ENCODE results near the gene RUFY1. TPM values are rescaled to one million over a fixed set of nuclear protein-coding genes. Genes with fewer than 3 reads are reported as not detected.
A peak's percentile ranks its signal among the peaks of the same experiment; 100 is the strongest.

Gene RUFY1
- total and polyA plus RNA-seq, 2 of the 13 experiments (the other 11 are each of a cell fraction or from before 2014, with no cell fraction given): 19.9 to 31.9 TPM

- TF ChIP-seq ZFP91 (CRISPR knock-in tag; IDR thresholded peaks at IDR 0.05; ENCODE audit: borderline replicate concordance) (peak; percentile 63), THAP11 (CRISPR knock-in tag; IDR thresholded peaks at IDR 0.05) (peak; percentile 78), PAWR (CRISPR knock-in tag; IDR thresholded peaks at IDR 0.05; ENCODE audit: borderline replicate concordance) (no peak), YEATS2 (CRISPR knock-in tag; IDR thresholded peaks at IDR 0.05; ENCODE audit: borderline replicate concordance) (peak; percentile 84), KLF13 (CRISPR knock-in tag; IDR thresholded peaks at IDR 0.05) (peak; percentile 38; the same call in 1 of the 2 replicates), ZNF619 (CRISPR knock-in tag; IDR thresholded peaks at IDR 0.05) (peak; percentile 49), MBD4 (IDR thresholded peaks at IDR 0.05; ENCODE audit: borderline replicate concordance, low read length) (no peak), ZNF337 (CRISPR knock-in tag; IDR thresholded peaks at IDR 0.05; ENCODE audit: borderline replicate concordance, low read depth) (peak; percentile 21; the same call in 1 of the 2 replicates), SIX4 (CRISPR knock-in tag; IDR thresholded peaks at IDR 0.05) (0 out of 2 replicates have a peak, but pooled peaks have one; percentile 38), MEF2D (CRISPR knock-in tag; IDR thresholded peaks at IDR 0.05) (peak; percentile 76), REXO4 (CRISPR knock-in tag; IDR thresholded peaks at IDR 0.05; ENCODE audit: borderline replicate concordance) (no peak), ADNP (CRISPR knock-in tag; IDR thresholded peaks at IDR 0.05) (no peak), TOE1 (CRISPR knock-in tag; IDR thresholded peaks at IDR 0.05) (0 out of 2 replicates have a peak, but pooled peaks have one; percentile 22), ZNF251 (CRISPR knock-in tag; IDR thresholded peaks at IDR 0.05) (no peak), ATF1 (CRISPR knock-in tag; IDR thresholded peaks at IDR 0.05) (peak; percentile 60; the same call in 1 of the 2 replicates), RFXANK (CRISPR knock-in tag; IDR thresholded peaks at IDR 0.05) (no peak), JDP2 (CRISPR knock-in tag; IDR thresholded peaks at IDR 0.05; ENCODE audit: borderline replicate concordance) (no peak), ZNF839 (CRISPR knock-in tag; IDR thresholded peaks at IDR 0.05; ENCODE audit: borderline replicate concordance) (no peak), HNRNPLL (IDR thresholded peaks at IDR 0.05; ENCODE audit: low read depth, low read length, poor library complexity, severe bottlenecking) (peak; percentile 86), UBTF (CRISPR knock-in tag; IDR thresholded peaks at IDR 0.05) (peak; percentile 60), ZNF850 (CRISPR knock-in tag; conservative IDR thresholded peaks at IDR 0.05) (no peak), SYNCRIP (IDR thresholded peaks at IDR 0.05; ENCODE audit: insufficient read depth, low read depth, low read length) (no peak), SP140L (CRISPR knock-in tag; IDR thresholded peaks at IDR 0.05; ENCODE audit: borderline replicate concordance) (0 out of 2 replicates have a peak, but pooled peaks have one; percentile 59), STAT5B (CRISPR knock-in tag; IDR thresholded peaks at IDR 0.05) (no peak), TCF12 (IDR thresholded peaks at IDR 0.05) (no peak), TCF12 (CRISPR knock-in tag; IDR thresholded peaks at IDR 0.05) (peak; percentile 46; the same call in 1 of the 2 replicates), TBX3 (IDR thresholded peaks at IDR 0.05; ENCODE audit: borderline replicate concordance) (no peak)
Observed at GRCh38 chr5:179623003-179623905, 72.9 kb downstream of the RUFY1 start, which contains the start of gene HNRNPH1 (continued).
